KOPT-K1 (cell line): ENCODE data around the gene USP49.

Experiments
- H3K27ac ChIP-seq: fragments of 200-600 bp; sonication (generic); 2 replicates; pipeline ENCODE4 v1.5.1; 2016; ENCODE audit warnings: antibody characterized with exemption, mild to moderate bottlenecking, low read depth, low read length; ENCODE audit not compliant: poor library complexity, severe bottlenecking
- H3K36me3 ChIP-seq: fragments of 200-600 bp; sonication (generic); 2 replicates; pipeline ENCODE4 v1.5.1; 2017; ENCODE audit warnings: antibody characterized with exemption, mild to moderate bottlenecking, low read length, moderate library complexity; ENCODE audit not compliant: insufficient read depth
- H3K9me3 ChIP-seq: fragments of 200-600 bp; sonication (generic); 2 replicates; pipeline ENCODE4 v1.5.1; 2017; ENCODE audit warnings: antibody characterized with exemption, low read length, mild to moderate bottlenecking; ENCODE audit not compliant: insufficient read depth, poor library complexity, severe bottlenecking

Gene USP49

DNA sequence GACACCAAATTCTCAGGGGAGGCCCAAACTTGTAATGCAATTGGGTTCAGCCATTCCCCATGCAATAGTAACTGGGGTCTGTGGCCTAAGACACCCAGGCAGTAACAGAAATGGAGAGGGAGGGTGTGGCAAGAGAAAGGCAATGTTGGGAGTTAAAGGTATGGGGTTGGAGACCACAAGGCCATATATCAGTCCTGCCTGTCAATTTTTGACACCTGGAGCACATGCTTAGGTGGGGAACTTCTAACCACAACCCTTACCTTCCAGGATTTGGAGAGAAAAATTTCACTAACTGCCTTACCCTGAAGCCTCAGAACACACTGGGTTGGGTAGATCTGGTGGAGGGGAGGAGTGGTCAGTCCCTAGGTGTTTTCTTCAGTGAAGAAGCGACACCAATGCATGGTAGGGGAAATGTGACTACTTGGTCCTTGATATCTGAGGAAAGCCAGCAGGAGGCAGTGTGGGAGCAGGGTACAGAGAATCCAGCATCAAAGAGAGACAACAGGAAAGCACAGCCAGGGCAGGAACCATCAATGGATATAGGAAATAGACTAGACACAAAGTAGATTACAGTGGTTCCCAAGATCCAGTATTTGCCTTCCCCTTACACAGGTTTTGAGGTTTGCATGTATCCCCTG, 6.8 kb upstream of the USP49 start:
- H3K27ac ChIP-seq = peak overlapping the region; percentile 17
- H3K9me3 ChIP-seq = no peaks in the 10 kb centered on the region
- peaks cover 64% of the 10 kb centered on the region for H3K36me3 ChIP-seq

DNA sequence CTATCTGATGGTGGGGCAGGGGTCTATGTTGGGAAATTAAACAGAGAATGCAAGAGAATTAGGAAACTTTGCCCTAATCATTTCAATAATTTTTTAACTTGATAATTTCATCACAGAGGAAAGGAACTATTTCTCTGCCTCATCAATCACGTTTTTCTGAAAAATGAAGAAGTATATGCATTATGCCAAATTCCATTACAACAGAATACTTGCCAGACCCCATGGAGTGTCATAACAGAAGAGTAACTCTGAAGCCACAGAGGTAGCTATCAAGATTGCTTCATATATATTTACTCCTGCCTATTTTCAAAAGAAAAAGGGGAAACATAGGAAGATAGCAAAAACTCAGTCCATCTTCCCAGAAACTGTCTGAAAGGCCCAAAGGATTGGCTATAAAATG, 5.7 kb upstream of the USP49 start:
- Histone ChIP-seq H3K27ac (no peak overlapping the region), H3K36me3 (peaks cover 52% of the 10 kb centered on the region), H3K9me3 (no peaks in the 10 kb centered on the region)

DNA sequence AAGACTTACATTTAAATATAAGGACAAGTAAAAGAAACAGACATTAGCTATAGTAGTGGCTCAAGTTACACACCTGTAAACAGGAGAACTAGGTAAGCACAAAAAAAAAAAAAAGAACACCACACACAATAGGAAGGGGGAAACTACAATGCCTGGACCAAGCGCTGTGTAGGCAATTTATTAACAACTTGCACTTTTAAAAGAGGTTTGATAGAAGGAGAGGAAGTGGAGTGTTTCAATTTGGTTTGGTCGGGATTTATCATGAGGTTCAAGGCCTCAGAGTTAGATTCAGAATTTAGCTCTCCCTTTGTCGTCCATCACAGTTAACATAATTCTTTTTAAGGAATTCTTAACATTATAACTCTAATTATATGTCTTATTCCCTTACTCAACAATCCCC, 1.1 kb upstream of the USP49 start:
- peaks cover 20% of the 10 kb centered on the region for H3K36me3 ChIP-seq
- peak overlapping the region; percentile 89 for H3K27ac ChIP-seq
- no peaks in the 10 kb centered on the region for H3K9me3 ChIP-seq

DNA sequence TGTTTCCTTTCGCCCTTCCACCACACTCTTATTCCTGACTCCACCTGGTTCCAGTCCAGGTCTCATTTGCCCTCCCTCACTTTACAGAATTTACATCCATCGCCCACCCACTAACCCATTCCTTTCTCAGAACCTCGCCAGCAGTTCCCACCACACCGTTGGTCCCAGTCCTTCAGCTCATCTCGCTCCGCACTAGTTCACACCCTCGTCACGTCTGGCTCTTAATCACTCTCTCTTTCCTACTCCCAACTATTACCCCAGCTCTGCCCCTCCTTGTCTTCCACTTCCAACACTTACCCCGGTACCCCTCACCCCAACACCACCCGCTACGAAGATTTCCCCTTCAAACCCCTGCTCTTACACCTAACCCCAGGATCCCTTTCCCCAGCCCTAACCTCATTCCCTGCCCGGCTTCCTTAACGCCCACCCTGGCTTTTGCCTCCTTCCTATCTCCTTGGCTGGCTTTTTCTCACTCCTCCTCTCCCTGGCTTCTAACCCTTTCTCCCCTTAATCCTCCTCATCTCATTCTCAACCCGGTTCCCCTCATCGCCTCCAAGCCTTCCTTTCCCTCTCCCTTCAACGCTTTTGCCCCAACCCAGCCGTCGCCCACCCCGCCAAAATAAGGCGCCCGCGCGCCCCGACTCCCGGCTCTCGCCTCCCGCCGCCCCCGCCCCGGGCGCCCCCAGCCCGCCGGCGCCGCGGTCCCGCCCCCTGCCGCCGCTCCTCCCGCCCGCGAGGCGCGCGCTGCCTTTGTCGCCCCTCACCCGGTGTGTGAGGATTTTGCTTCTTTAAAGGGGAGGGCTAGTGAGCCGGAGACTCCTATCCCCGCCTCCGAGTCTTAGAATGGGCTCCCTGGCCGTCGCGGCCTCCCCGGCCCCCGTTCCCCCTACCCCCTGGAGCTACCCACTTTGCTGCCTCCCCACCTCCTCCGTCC, 542 bp downstream of the USP49 start:
- no peaks in the 10 kb centered on the region for H3K9me3 ChIP-seq
- peaks cover 21% of the 10 kb centered on the region for H3K36me3 ChIP-seq
- H3K27ac ChIP-seq = peak overlapping the region; percentile 89

DNA sequence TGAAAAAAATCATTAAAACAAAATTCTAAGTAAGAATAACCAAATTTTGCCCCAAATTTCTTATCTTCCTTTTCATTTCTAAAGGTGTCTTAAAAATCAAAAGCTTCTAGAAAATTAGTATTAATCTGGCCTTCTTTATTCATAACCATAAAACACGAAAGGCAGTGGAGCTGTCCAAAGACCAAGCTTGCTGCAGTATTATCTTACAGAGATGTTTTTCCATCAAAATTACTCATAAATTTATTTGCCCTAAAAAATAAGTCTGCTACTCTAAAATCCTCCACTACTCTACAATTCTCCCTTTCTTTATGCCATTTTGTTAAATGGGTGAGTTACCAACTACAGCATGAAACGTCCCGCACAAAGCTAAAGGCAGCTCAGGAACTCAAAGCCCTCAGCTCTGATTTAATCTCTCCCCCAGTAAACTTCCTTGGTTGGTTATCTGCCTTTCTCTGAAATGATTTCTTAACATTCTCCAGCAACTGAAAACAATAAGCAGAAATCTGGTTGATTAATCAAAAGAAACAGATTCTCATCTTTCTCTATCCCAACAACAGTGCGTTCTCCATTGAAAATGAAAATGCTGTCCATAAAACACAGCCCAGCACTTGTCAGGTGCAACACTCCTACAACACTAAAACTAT, 2.1 kb downstream of the USP49 start:
- H3K9me3 ChIP-seq = no peaks in the 10 kb centered on the region
- peaks cover 22% of the 10 kb centered on the region for H3K36me3 ChIP-seq
- peak overlapping the region; percentile 89 for H3K27ac ChIP-seq

DNA sequence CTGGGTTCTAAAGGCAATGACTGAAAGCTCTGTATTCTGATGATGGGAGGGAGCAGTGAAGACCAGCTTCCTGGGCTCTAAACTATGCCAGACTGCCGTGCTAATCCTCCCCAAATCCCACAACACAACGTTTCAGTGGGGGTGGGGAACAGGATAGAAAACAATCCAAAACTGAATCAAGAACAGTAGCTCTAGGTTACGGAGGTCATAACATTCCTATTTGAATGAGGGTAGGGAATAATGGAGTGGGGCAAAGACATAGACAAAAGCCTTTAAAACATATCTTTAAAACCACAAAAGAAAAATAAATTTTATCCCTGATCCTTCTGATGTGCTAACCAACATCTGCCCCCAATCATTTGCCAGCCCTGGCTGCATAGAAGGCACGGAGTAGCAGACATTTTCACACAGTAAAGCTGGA, 7.8 kb downstream of the USP49 start:
- H3K27ac ChIP-seq = no peak overlapping the region
- H3K36me3 ChIP-seq = peaks cover 56% of the 10 kb centered on the region
- H3K9me3 ChIP-seq = no peaks in the 10 kb centered on the region

DNA sequence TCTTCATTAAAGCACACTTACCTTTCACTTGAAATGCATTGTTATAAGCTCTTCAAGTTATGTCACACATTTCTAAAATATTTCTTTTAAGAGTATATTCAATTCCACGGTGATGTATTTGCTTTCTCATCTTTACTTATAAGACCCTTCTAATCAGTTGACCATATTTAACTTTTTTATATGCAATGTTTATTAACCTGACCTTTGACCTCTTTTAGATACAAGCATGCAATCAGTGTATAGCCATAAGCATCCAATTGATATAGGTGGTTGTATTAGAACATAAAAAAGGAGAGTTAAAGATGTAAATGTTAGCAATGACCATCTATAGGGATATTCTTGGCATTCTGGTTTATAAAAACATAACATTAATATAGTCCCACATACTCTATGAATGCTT, 9.2 kb downstream of the USP49 start:
- H3K9me3 ChIP-seq = no peaks in the 10 kb centered on the region
- no peak overlapping the region for H3K27ac ChIP-seq
- peaks cover 54% of the 10 kb centered on the region for H3K36me3 ChIP-seq

DNA sequence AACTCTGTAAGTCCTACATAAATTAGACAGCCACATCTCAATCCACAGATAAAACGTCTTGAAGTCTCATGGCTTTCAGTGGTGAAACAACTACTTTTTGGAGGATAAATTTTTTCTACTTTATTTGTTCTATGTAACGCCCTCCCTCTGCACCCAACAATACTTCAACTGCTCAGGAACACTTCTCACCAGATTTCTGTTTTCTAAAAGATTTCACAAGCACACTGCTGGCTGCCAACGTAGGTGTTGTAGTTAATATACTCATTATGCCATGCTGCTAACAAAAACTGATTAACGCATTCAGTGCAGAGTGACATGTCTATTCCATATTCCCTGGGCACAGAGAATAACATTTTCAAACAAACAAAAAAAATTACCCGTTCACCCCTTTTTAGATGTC, 10.2 kb downstream of the USP49 start:
- H3K36me3 ChIP-seq = peaks cover 45% of the 10 kb centered on the region
- no peaks in the 10 kb centered on the region for H3K9me3 ChIP-seq
- H3K27ac ChIP-seq = no peak overlapping the region

DNA sequence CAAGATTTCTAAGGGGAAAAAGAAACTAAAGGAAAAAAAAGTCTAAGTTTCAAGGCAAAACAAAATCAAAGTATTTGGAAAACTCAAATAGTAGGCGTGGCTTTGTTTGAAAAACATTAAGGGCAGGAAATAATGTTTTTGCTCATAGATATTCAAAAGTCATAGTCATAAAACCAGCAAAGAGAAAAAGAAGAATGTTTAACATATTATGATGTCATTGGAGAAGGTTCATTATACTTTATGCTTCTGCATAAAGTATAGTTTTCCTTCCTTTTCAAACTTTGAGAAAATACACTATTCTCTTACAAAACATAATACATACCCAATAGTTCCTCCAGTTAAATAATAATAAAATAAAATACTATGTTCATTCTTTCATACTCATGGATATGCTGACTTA, 13.7 kb downstream of the USP49 start:
- Histone ChIP-seq H3K27ac (no peak overlapping the region), H3K9me3 (no peaks in the 10 kb centered on the region), H3K36me3 (peaks cover 34% of the 10 kb centered on the region)

DNA sequence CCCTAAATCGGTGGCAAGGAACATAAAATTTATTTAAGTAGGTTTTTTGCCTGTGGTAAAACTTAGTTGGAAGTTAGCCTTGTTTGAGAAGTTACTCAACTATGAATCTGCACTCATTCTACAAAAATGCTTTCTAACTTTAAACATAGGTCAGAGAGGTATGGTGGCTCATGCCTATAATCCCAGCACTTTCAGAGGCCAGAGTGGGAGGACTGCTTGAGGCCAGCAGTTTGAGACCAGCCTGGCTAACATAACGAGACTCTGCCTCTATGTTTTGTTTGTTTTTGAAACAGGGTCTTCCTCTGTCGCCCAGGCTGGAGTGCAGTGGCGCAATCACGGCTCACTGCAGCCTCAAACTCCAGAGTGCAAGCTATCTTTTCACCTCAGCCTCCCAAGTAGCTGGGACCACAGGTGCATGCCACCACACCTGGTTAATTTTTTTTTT, 16.2 kb downstream of the USP49 start:
- Histone ChIP-seq H3K36me3 (peaks cover 15% of the 10 kb centered on the region; the same call in 1 of the 2 replicates), H3K27ac (no peak overlapping the region), H3K9me3 (no peaks in the 10 kb centered on the region)

DNA sequence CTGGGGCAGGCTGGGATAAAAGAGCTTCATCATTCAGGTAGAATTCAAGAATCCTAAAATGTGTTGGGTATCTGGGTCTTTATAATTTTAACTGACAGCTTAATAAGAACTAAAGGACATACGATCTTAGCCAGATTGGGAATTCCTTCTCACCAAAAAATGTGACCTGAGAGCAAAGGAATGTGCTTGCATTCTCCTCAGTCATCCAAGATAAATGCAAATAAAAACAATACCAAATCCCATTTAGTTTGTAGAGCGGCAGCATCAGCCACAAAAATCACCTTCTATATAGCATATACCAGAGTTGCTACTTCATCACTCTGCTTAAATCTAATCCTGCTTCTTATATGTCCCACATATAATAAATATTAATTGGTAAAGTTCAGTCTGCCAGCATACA, 16.9 kb downstream of the USP49 start:
- Histone ChIP-seq H3K27ac (no peak overlapping the region), H3K9me3 (no peaks in the 10 kb centered on the region), H3K36me3 (peaks cover 16% of the 10 kb centered on the region)

DNA sequence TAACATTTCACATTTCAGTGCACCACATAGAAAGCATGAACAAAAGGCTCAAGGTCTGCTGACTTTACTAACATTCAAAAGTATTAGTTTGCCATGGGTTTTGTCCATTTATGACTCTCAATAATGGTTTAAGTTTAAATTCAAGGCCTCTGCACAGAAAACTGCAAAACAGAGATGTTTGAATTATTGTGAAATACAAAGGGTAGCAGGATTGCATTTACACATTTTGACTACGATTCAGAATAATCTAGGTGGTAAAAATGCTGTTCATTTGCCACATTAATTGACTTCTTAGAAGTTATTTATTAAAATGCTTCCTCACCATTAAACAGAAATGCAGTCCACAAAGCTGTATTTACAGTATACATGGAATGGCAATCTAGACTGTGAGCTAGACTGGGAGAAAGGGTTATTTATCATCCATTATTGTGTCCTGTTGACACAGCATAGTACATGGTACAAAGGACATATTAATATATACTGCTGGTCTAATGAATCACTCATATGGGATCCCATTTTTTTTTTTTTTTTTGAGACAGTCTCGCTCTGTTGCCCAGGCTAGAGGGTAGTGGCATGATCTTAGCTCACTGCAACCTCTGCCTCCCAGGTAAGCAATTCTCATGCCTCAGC, 18.0 kb downstream of the USP49 start:
- Histone ChIP-seq H3K9me3 (no peaks in the 10 kb centered on the region), H3K36me3 (peaks cover 17% of the 10 kb centered on the region), H3K27ac (no peak overlapping the region)

DNA sequence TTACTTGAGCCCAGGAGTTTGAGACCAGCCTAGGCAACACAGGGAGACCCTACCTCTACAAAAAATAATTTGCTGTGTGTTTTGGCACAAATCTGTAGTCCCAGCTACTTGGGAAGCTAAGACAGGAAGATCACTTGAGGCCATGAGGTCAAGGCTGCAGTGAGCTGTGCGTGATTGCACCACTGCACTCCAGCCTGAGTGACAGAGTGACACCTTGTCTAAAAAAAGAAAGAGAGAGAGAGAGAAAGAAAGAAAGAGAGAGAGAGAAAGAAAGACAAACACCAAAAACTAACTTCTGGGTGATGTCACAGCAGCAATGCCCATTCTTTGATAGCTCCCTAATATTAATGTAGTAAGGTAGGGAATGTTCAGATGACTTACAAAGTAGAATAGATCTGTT, 20.4 kb downstream of the USP49 start:
- Histone ChIP-seq H3K36me3 (peaks cover 41% of the 10 kb centered on the region), H3K27ac (no peak overlapping the region), H3K9me3 (no peaks in the 10 kb centered on the region)

DNA sequence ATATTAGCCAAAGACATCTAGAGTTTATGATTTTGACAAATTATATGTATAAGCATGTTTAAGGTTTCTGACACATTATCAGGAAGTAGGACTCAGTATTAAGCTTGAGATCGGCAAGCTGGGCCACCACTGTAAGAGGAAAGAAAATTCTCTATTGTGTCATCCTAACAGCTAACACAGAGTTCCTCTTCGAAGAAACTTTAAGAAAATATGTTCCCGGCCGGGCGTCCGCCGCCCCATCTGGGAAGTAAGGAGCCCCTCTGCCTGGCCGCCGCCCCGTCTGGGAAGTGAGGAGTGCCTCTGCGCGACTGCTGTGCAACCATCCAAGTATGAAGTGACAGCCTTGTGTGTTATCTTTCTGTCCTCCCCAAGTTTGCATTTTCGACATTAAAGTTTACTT, 23.0 kb downstream of the USP49 start:
- H3K9me3 ChIP-seq = no peaks in the 10 kb centered on the region
- H3K27ac ChIP-seq = no peak overlapping the region
- peaks cover 50% of the 10 kb centered on the region for H3K36me3 ChIP-seq

DNA sequence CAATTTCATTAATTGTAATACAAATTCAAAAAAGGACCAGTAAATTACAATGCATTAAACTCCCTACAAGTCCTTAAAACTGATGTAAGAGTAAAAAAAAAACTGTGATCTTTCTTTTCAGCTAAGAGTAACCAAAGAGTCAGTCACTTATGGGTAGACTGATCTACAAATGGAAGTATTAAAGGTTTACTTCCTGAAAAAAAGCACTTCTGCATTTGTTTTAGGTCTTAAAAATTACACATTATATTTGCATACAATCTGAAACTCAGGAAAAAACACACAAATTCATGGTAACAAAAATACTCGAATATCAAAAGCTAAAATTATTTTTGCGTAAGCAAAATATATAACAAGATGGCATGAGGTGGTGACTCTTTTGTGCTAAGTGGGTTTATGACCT, 23.5 kb downstream of the USP49 start:
- H3K36me3 ChIP-seq = peaks cover 50% of the 10 kb centered on the region
- H3K9me3 ChIP-seq = no peaks in the 10 kb centered on the region
- H3K27ac ChIP-seq = no peak overlapping the region
